CD4-positive, alpha-beta T cell treated with Interleukin-17A for 4 hours (primary cell): ENCODE results near the gene FMO4.
"Not testable (repeated sequence)": the region's sequence is repeated elsewhere in the genome, so short reads cannot be mapped to it uniquely, and the experiment has no call there.

Experiments
- DNase-seq: peaks from one replicate; pipeline ENCODE4 v3.0.0-alpha.2; 2020; ENCODE audit warnings: mixed read lengths

FMO4 gene

DNA sequence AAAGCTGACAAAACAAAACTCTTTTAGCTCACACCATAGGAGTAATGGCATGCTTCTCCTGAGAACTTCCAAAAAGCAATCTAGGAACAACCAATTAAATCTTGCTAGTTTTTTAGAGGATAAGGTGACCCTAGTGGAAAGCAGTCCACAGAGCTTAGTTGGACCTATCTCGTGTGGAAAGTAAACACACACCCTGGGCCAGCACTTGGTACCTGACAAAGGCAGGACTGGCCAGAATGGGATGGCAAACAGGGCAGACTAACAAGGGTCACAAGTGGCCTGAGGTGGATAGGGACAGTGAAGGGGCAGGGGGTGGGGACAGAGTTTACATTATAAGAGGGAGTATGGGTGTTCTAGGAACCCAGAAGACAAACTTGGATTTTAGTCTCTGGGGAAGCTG lies 22.0 kb downstream of the FMO4 start:
- DNase-seq: no peak

GRCh38 chr1:171339345-171339744 lies 25.4 kb downstream of the FMO4 start:
- not testable (repeated sequence) for DNase-seq

GRCh38 chr1:171343727-171344472 lies 29.9 kb downstream of the FMO4 start:
- DNase-seq: no peak

- DNase-seq: no peak
Measured at GRCh38 chr1:171344473-171344820, 30.5 kb downstream of the FMO4 start.

GRCh38 chr1:171345536-171345935 lies 31.6 kb downstream of the FMO4 start:
- DNase-seq: no peak

DNA sequence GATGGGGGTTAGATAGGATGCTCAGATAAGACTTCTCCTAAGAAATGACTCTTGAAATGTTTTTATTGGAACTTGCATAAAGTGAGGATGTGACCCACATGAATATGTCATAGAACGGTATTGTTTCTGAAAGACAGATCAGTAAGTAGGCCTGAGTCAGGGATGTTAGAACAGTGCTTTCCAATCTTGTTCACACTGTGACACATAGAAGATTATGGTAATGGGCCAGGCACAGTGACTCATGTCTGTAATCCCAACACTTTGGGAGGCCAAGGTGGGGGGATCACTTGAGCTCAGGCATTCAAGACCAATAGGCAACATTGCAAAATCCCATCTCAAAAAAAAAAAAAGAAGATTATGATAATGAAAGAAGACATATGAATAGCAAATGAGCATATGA lies 32.9 kb downstream of the FMO4 start:
- no peak for DNase-seq

GRCh38 chr1:171350594-171350993 lies 36.6 kb downstream of the FMO4 start:
- DNase-seq: no peak

- no peak for DNase-seq
Measured at GRCh38 chr1:171351961-171352360, 38.0 kb downstream of the FMO4 start.

- DNase-seq: no peak
Measured at GRCh38 chr1:171352554-171352953, 38.6 kb downstream of the FMO4 start.

DNA sequence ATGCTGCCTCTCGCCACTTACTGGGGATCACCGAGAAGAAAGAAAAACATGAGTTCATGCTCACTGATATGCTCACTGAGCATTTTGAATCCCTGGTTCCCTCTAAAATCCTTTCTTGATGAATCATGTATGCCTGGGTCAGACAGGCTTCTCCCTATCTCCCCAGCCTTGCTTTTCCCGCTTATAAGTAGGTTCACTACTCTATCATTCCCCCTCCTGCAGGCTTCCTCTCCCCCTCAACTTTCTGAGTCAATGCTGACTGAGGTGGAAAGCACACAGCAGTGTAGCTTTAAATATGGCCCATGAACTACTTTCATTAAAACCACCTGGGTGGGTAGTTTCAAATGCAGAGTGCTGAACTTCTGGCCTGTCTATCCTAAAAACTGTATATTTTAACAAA lies 41.7 kb downstream of the FMO4 start:
- DNase-seq: no peak

- DNase-seq: no peak
Measured at GRCh38 chr1:171357179-171357578, 43.2 kb downstream of the FMO4 start.

- not testable (repeated sequence) for DNase-seq
Measured at GRCh38 chr1:171359355-171359648, 45.3 kb downstream of the FMO4 start.

- not testable (repeated sequence) for DNase-seq
Measured at GRCh38 chr1:171359731-171360527, 45.9 kb downstream of the FMO4 start.

GRCh38 chr1:171366085-171366484 lies 52.1 kb downstream of the FMO4 start:
- DNase-seq: no peak

DNA sequence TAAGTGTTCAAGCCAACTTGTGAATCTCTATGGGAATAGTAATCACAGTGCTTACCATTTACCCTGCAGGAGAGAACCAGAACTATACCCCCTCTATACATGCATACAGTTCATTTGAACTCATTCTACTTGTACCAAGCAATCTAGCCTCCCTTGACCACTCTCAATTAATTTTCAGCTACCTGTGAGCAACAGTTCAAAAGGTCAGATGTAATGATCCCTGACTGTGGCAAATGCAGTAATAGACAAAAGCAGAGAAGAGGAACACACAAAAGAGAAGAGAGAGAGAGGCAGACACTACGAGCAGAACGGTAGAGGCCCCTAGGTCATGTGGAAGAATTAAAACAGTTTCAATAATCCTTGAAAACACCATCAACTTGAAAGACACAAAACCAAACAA lies 52.8 kb downstream of the FMO4 start:
- no peak for DNase-seq

DNA sequence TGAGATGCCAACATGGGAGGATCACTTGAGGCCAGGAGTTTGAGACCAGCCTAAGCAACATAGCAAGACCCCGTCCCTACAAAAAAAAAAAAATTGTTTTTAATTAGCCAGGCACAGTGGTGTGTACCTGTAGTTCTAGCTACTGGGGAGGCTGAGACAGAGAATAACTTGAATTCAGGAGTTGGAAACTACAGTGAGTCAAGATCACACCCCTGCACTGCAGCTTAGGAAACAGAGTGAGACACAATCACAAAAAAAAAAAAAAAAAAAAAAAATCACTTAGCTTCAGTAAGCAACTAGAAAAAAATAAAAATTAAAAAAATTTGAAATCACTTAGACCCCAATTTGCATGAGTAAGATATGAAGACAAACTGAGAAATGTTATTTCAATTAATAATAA lies 53.5 kb downstream of the FMO4 start:
- no peak for DNase-seq

DNA sequence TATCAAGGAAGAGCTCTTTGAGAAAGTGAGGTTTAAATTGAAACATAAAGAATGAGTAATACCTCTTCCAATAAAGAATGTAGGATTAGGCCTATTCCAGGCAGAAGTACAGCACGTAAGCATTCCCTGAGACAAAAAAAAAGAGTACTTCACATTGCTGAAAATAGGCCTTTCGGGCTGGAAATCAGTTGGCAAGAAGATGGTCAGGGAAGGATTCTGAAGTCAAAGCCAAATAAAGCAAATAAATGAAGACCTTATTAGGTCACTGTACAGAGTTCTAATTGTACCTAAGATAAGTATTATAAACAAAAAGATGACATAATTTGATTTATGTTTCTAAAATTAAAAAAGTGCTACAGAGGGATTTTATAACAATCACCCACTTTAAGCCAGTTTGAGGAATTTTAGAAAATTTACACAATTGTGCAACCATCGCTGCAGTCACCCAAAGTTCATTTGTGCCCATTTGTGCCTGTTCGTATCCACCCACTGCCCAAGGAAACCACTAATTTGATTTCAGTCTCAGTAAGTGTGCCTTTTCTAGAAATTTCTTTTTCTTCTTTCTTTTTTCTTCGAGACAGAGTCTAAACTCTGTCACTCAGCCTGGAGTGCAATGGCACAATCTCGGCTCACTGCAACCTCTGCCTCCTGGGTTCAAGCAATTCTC lies 58.6 kb downstream of the FMO4 start:
- no peak for DNase-seq

DNA sequence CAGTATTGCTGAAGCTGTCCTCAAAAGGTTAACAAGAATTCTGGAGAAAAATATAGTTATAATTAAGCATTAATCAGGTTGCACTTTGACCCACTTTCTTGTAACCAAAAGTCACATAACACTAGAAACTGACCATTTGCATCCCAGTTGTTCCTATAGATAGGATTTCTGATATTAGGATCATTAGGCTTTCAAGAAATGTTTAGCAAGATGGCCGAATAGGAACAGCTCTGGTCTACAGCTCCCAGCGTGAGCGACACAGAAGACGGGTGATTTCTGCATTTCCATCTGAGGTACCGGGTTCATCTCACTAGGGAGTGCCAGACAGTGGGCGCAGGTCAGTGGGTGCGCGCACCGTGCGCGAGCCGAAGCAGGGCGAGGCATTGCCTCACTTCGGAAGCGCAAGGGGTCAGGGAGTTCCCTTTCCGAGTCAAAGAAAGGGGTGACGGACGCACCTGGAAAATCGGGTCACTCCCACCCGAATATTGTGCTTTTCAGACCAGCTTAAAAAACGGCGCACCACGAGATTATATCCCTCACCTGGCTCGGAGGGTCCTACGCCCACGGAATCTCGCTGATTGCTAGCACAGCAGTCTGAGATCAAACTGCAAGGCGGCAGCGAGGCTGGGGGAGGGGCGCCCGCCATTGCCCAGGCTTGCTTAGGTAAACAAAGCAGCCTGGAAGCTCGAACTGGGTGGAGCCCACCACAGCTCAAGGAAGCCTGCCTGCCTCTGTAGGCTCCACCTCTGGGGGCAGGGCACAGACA lies 59.6 kb downstream of the FMO4 start:
- not testable (repeated sequence) for DNase-seq

DNA sequence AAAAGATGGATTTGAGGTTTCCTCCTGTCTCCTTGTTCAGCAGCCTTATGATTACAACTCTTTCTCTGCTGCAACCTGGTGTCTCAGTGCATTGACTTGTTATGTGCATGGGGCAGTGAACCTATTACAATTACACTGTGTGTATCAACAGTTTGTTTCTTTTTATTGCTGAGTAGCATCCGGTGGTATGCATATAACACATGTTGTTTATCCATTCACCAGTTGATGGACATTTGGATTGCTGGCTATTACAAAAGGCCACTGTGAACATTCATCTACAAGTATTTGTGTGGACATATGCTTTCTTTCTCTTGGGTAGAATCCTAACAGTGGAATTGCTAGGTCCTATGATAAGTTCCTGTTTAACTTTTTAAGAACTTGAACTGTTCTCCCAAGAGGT lies 65.9 kb downstream of the FMO4 start:
- DNase-seq: no peak

DNA sequence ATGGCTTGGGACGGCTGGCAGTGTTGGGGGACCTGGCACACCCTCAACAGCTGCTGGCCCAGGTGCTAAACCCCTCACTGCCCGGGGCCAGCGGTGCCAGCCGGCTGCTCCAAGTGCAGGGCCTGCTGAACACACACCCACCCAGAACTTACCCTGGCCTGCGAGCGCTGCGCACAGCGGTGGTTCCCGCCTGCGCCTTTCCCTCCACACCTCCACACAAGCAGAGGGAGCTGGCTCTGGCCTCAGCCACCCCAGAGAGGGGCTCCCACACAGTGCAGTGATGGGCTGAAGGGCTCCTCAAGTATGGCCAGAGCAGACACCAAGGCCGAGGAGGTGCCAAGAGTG lies 67.9 kb downstream of the FMO4 start:
- no peak for DNase-seq

GRCh38 chr1:171384496-171384895 lies 70.5 kb downstream of the FMO4 start:
- DNase-seq: no peak

GRCh38 chr1:171389171-171389570 lies 75.2 kb downstream of the FMO4 start:
- no peak for DNase-seq

- DNase-seq: not testable (repeated sequence)
Measured at GRCh38 chr1:171390740-171391139, 76.8 kb downstream of the FMO4 start.
